Naive thymus-derived CD4-positive, alpha-beta T cell (primary cell): ENCODE results near the gene FBLN5. TPM values are rescaled to one million over a fixed set of nuclear protein-coding genes. Genes with fewer than 3 reads are reported as not detected.
"Not testable (repeated sequence)": the region's sequence is repeated elsewhere in the genome, so short reads cannot be mapped to it uniquely, and the experiment has no call there.

Experiments used
- ATAC-seq: fragments of 150-1000 bp; cut with Tn5 transposase; 2 replicates; pipeline ENCODE4 v1.10.0; 2021; ENCODE audit warnings: mild to moderate bottlenecking, moderate library complexity
- CTCF ChIA-PET: fragments of 350-600 bp; sonication (Branson Sonifier 250); formaldehyde crosslinking; loops from one replicate; lab custom pipeline; 2021; ENCODE audit warnings: antibody characterized with exemption; lab: Charles Lee
- POLR2A ChIA-PET: fragments of 350-600 bp; sonication (Branson Sonifier 250); formaldehyde crosslinking; loops from one replicate; lab custom pipeline; 2021; ENCODE audit warnings: antibody characterized with exemption, inconsistent platforms; lab: Charles Lee
- DNase-seq, 9 donors: peaks; one replicate each; pipeline versions ENCODE4 v3.0.0 to v3.0.0-alpha.2; 2020 to 2022; ENCODE audit warnings: mixed read lengths in 1 of 9
- H3K27ac ChIP-seq: one replicate; pipeline ENCODE4 v1.7.0; 2013; ENCODE audit warnings: mild to moderate bottlenecking, low read depth, low read length, moderate library complexity
- H3K27me3 ChIP-seq, 2 donors: one replicate each; pipeline ENCODE4 v1.7.0; 2013; ENCODE audit warnings: low read length in 2 of 2, mild to moderate bottlenecking in 2 of 2, moderate library complexity in 2 of 2; ENCODE audit not compliant: control insufficient read depth in 2 of 2, insufficient read depth in 2 of 2
- H3K36me3 ChIP-seq, 3 experiments: 1 replicate in 2 of 3; 2 replicates in 1 of 3; pipeline ENCODE4 v1.7.0; 2013; ENCODE audit warnings: low read length in 3 of 3, mild to moderate bottlenecking in 3 of 3, moderate library complexity in 1 of 3; ENCODE audit not compliant: insufficient read depth in 3 of 3, control insufficient read depth in 2 of 3
- H3K4me1 ChIP-seq, 2 donors: one replicate each; pipeline ENCODE4 v1.7.0; 2013; ENCODE audit warnings: low read length in 2 of 2, mild to moderate bottlenecking in 2 of 2, moderate library complexity in 1 of 2; ENCODE audit not compliant: control insufficient read depth in 2 of 2, insufficient read depth in 2 of 2
- H3K4me3 ChIP-seq: 2 replicates; pipeline ENCODE4 v1.7.0; 2013; ENCODE audit warnings: mild to moderate bottlenecking, low read length
- H3K9me3 ChIP-seq, 3 experiments: 1 replicate in 2 of 3; 2 replicates in 1 of 3; pipeline ENCODE4 v1.7.0; 2013; ENCODE audit warnings: low read length in 3 of 3; ENCODE audit not compliant: control insufficient read depth in 2 of 3
- H3K27ac Mint-ChIP-seq, 9 donors: one replicate each; pipeline ENCODE4 v1.8.0; 2020 to 2022; ENCODE audit warnings: mixed read lengths in 9 of 9, mild to moderate bottlenecking in 8 of 9, moderate library complexity in 5 of 9, inconsistent platforms in 2 of 9
- H3K27me3 Mint-ChIP-seq, 5 donors: one replicate each; pipeline ENCODE4 v1.8.0; 2021 to 2022; ENCODE audit warnings: mixed read lengths in 5 of 5, mild to moderate bottlenecking in 1 of 5
- H3K36me3 Mint-ChIP-seq, 5 donors: one replicate each; pipeline ENCODE4 v1.8.0; 2020 to 2022; ENCODE audit warnings: mixed read lengths in 5 of 5, mild to moderate bottlenecking in 3 of 5, inconsistent platforms in 1 of 5
- H3K4me1 Mint-ChIP-seq, 7 donors: one replicate each; pipeline ENCODE4 v1.8.0; 2020 to 2022; ENCODE audit warnings: mixed read lengths in 7 of 7, mild to moderate bottlenecking in 3 of 7, inconsistent platforms in 1 of 7
- H3K4me3 Mint-ChIP-seq, 10 donors: one replicate each; pipeline ENCODE4 v1.8.0; 2020 to 2022; ENCODE audit warnings: mild to moderate bottlenecking in 10 of 10, mixed read lengths in 10 of 10, moderate library complexity in 6 of 10, inconsistent platforms in 2 of 10
- H3K9me3 Mint-ChIP-seq, 11 donors: one replicate each; pipeline ENCODE4 v1.8.0; 2020 to 2022; ENCODE audit warnings: mixed read lengths in 11 of 11, mild to moderate bottlenecking in 4 of 11, inconsistent platforms in 1 of 11, moderate library complexity in 1 of 11
- intact Hi-C, 2 donors: fragments of 100-400 bp; cut with micrococcal nuclease; formaldehyde crosslinking; loops; one replicate each; pipeline ENCODE4 v1.15.1; 2023
- polyA plus RNA-seq, 2 donors: library from polyadenylated mRNA; unstranded; fragments of 300-500 nt; fragmentation: Illumina TruSeq; gene quantifications; one replicate each; pipeline ENCODE4 v1.2.3, GENCODE V29; 2021
- total RNA-seq, 6 experiments: library from RNA in 5 of 6; stranded (reverse) in 5 of 6; gene quantifications; 1 replicate in 5 of 6; 2 replicates in 1 of 6; pipeline ENCODE4 v1.2.3 and lab custom pipeline; 2021 to 2026

The FBLN5 gene
- total and polyA plus RNA-seq, 7 experiments from 2014 or later = 2.9 to 53.3 (median 10.7) TPM

DNA sequence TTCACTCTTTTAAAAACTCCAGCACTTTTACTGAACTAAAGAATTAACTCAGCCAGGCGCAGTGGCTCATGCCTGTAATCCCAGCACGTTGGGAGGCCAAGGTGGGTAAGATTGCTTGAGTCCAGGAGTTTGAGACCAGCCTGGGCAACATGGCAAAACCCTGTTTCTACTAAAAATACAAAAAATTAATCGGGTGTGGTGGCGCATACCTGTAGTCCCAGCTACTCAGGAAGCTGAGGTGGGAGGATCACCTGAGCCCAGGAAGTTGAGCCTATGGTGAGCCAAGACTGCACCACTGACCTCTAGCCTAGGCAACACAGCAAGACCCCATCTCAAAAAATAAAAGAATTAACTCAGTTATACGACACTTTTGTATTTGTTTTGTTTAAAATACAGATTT lies 49.8 kb downstream of the FBLN5 start:
- peak overlapping the region in 1 of 9 donors; percentile 49 for H3K27ac Mint-ChIP-seq
- not testable (repeated sequence) for DNase-seq, H3K9me3 ChIP-seq, ATAC-seq, H3K36me3 ChIP-seq, H3K9me3 Mint-ChIP-seq, H3K4me3 ChIP-seq, H3K27me3 ChIP-seq, H3K36me3 Mint-ChIP-seq, H3K27ac ChIP-seq, H3K27me3 Mint-ChIP-seq, H3K4me3 Mint-ChIP-seq
- ChIA-PET CTCF (interaction anchor here (0.6 to 1.8 kb wide), 6 partner anchors 14 to 437 kb away, joined by 3 to 9 read pairs (median 3); no protein-coding TSS in a partner anchor), POLR2A (interaction anchor here (1.1 to 3.0 kb wide), 5 partner anchors 13 to 63 kb away, joined by 3 to 27 read pairs (median 10); partner anchors contain the start of gene TC2N)
- H3K4me1 Mint-ChIP-seq = peaks cover 11 to 44% (median 26%) of the 10 kb centered on the region in 7 donors
- intact Hi-C loops = loop anchor here in 1 of 2 donors (10.0 kb wide), 1 partner anchor 63 kb away; no protein-coding TSS in a partner anchor
- H3K4me1 ChIP-seq = peaks cover 5 to 12% of the 10 kb centered on the region in 2 donors

DNA sequence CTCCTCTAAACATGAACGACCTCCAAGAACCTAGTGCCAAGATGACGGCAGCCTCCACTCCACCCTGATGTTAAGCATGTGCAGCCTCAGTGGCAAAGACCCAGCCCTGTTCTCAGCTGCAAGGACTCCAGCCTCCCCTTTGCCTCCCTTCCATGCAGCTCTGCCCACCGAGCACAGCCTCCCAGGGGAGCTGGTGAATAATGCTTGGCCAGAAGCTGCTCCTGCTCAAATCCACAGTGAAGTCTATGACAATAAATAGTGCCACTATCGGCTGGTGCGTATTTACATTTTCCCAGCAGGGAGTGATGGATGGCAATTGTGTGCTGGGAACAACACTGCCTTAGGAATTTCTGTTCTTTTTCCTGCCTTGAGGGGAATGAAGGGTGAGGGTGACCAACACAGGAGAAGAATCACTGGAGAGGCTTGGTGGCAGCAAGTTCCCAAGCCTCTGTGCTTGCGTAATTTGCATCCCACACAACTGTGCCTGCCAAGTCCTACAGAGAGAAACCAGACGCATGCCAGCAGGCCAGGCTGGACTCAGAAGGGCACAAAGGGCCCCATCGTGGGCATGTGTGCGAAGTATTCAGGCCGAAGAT lies 50.3 kb downstream of the FBLN5 start:
- POLR2A ChIA-PET = interaction anchor here (0.5 to 9.9 kb wide), 7 partner anchors 13 to 62 kb away, joined by 3 to 131 read pairs (median 5); partner anchors contain the start of gene TC2N
- H3K36me3 Mint-ChIP-seq = peaks cover 0 to 6% (median 0%) of the 10 kb centered on the region in 5 donors
- no peak for DNase-seq
- CTCF ChIA-PET = interaction anchor here (1.2 to 1.3 kb wide), 3 partner anchors 14 to 72 kb away, joined by 3 read pairs; no protein-coding TSS in a partner anchor
- intact Hi-C loops = loop anchor here in 1 of 2 donors (10.0 kb wide), 1 partner anchor 62 kb away; no protein-coding TSS in a partner anchor
- H3K27ac Mint-ChIP-seq = peak overlapping the region in 3 of 9 donors; percentile 2 to 49 (median 36)
- Histone ChIP-seq H3K27ac (no peak overlapping the region), H3K4me3 (no peak overlapping the region), H3K27me3 (no peaks in the 10 kb centered on the region), H3K36me3 (no peaks in the 10 kb centered on the region), H3K4me1 (peaks cover 5 to 17% of the 10 kb centered on the region in 2 donors), H3K9me3 (no peaks in the 10 kb centered on the region)
- H3K4me3 Mint-ChIP-seq = no peak overlapping the region
- no peaks in the 10 kb centered on the region for H3K27me3 Mint-ChIP-seq
- no peak for ATAC-seq
- H3K4me1 Mint-ChIP-seq = peaks cover 14 to 50% (median 31%) of the 10 kb centered on the region in 7 donors
- no peaks in the 10 kb centered on the region for H3K9me3 Mint-ChIP-seq

DNA sequence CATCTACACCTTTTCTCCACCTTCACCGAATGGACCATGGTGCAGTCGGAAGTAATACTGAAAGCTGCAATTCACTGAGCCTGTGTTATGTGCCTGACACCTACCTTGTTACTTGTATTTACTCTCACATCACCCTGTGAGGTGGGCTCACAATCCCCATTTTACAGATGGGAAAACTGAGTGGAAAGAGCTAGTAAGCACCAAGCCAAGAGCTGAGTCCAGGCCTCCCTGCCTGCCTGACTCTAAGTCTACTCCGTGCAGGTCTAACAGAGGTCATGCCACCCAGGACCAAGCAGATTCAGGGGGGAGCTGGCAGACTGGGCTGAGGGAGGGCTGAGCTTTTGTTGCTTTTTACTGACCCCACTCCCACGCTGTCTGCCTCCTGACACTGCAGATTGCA lies 51.1 kb downstream of the FBLN5 start:
- no peak overlapping the region for H3K27ac ChIP-seq
- no peak for DNase-seq
- H3K4me3 ChIP-seq = no peak overlapping the region
- Mint-ChIP-seq H3K36me3 (peaks cover 0 to 6% (median 0%) of the 10 kb centered on the region in 5 donors), H3K4me3 (no peak overlapping the region), H3K9me3 (no peaks in the 10 kb centered on the region), H3K27me3 (no peaks in the 10 kb centered on the region), H3K4me1 (peaks cover 15 to 57% (median 39%) of the 10 kb centered on the region in 7 donors), H3K27ac (peak overlapping the region in 5 of 9 donors; percentile 9 to 82 (median 22))
- ChIA-PET CTCF (interaction anchor here (0.8 to 1.3 kb wide), 4 partner anchors 15 to 247 kb away, joined by 3 read pairs; no protein-coding TSS in a partner anchor), POLR2A (interaction anchor here (0.5 to 9.9 kb wide), 11 partner anchors 22 to 388 kb away, joined by 3 to 131 read pairs (median 4); partner anchors contain the start of gene TC2N)
- H3K36me3 ChIP-seq = no peaks in the 10 kb centered on the region
- H3K9me3 ChIP-seq = no peaks in the 10 kb centered on the region
- H3K4me1 ChIP-seq = peaks cover 6 to 17% of the 10 kb centered on the region in 2 donors
- no peaks in the 10 kb centered on the region for H3K27me3 ChIP-seq
- intact Hi-C loops = loop anchor here in 1 of 2 donors (10.0 kb wide), 1 partner anchor 62 kb away; no protein-coding TSS in a partner anchor
- ATAC-seq = no peak

DNA sequence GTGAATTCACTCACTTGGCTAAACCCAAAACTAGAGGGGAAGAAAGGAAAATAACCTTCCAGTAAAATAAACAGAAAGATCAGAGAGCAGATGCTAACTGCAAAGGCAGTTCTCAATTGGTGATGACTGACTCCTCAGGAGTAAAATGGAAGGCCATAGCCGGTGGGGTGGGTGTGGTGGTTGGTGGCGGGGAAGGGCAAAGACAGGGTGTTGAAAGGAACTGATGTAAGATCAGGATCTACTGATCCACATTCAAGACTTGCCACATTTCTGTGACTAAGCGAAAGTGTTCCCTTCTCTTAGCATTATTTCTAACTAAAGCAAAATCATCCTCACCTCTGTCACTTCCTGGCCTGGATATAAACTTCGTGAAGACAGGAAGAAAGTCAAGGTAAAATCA lies 53.8 kb downstream of the FBLN5 start:
- DNase-seq = peak in 2 of 9 donors; percentile 18 to 24

DNA sequence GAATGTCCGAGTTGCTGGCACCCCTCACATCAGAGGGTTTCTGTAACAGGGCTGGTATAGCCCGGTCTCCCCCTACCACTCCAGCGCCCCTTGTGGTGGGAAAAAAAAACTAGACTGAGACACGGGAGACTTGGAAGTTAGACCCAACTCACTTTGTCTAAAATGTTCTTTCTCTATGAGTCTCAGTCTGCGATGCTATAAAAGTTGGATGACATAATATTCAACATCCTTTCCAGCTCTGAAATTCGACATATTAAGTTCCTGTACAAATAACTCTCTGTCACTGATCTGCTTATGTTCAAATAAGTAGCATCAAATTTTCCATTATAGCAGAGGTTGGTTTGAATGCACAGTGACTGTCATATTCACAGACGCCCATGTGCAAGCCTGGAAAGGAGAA lies 54.5 kb downstream of the FBLN5 start:
- H3K4me1 Mint-ChIP-seq = peaks cover 30 to 80% (median 68%) of the 10 kb centered on the region in 7 donors
- no peaks in the 10 kb centered on the region for H3K36me3 ChIP-seq
- peak overlapping the region in 3 of 10 donors; percentile 31 to 55 (median 38) for H3K4me3 Mint-ChIP-seq
- no peaks in the 10 kb centered on the region for H3K9me3 Mint-ChIP-seq
- H3K27ac Mint-ChIP-seq = peak overlapping the region; percentile 6 to 90 (median 72)
- ChIA-PET POLR2A (interaction anchor here (0.6 to 9.9 kb wide), 12 partner anchors 8 to 699 kb away, joined by 3 to 131 read pairs (median 4); partner anchors contain the start of gene TC2N), CTCF (interaction anchor here (0.6 to 1.2 kb wide), 8 partner anchors 8 to 243 kb away, joined by 3 to 5 read pairs (median 3); partner anchors contain the start of gene TC2N)
- no peak overlapping the region for H3K27ac ChIP-seq
- peak; percentile 48 for ATAC-seq
- H3K27me3 Mint-ChIP-seq = no peaks in the 10 kb centered on the region
- peak in 3 of 9 donors; percentile 19 to 38 (median 30) for DNase-seq
- peaks cover 35 to 37% of the 10 kb centered on the region in 2 donors for H3K4me1 ChIP-seq
- no peak overlapping the region for H3K4me3 ChIP-seq
- intact Hi-C loops = loop anchor here (5.0 to 10.0 kb wide), 2 partner anchors 58 to 176 kb away; no protein-coding TSS in a partner anchor
- H3K36me3 Mint-ChIP-seq = peaks cover 0 to 7% (median 0%) of the 10 kb centered on the region in 5 donors
- no peaks in the 10 kb centered on the region for H3K27me3 ChIP-seq
- H3K9me3 ChIP-seq = no peaks in the 10 kb centered on the region

More for the DNA sequence above, 53.8 kb downstream of the FBLN5 start:
- intact Hi-C loops = loop anchor here (5.0 to 10.0 kb wide), 2 partner anchors 59 to 176 kb away; no protein-coding TSS in a partner anchor
- ChIA-PET CTCF (interaction anchor here (0.8 to 1.1 kb wide), 4 partner anchors 8 to 244 kb away, joined by 3 read pairs; partner anchors contain the start of gene TC2N), POLR2A (interaction anchor here (0.7 to 9.9 kb wide), 10 partner anchors 9 to 64 kb away, joined by 3 to 131 read pairs (median 4); partner anchors contain the start of gene TC2N)
- H3K9me3 Mint-ChIP-seq = no peaks in the 10 kb centered on the region
- no peak overlapping the region for H3K27ac ChIP-seq
- H3K4me3 Mint-ChIP-seq = peak overlapping the region in 9 of 10 donors; percentile 17 to 65 (median 45)
- peak; percentile 57 for ATAC-seq
- H3K36me3 ChIP-seq = no peaks in the 10 kb centered on the region
- peaks cover 30 to 77% (median 65%) of the 10 kb centered on the region in 7 donors for H3K4me1 Mint-ChIP-seq
- H3K4me1 ChIP-seq = peaks cover 33 to 37% of the 10 kb centered on the region in 2 donors
- H3K27ac Mint-ChIP-seq = peak overlapping the region; percentile 38 to 90 (median 72)
- H3K4me3 ChIP-seq = no peak overlapping the region
- no peaks in the 10 kb centered on the region for H3K27me3 Mint-ChIP-seq
- H3K9me3 ChIP-seq = no peaks in the 10 kb centered on the region
- H3K27me3 ChIP-seq = no peaks in the 10 kb centered on the region
- H3K36me3 Mint-ChIP-seq = peaks cover 0 to 7% (median 0%) of the 10 kb centered on the region in 5 donors

DNA sequence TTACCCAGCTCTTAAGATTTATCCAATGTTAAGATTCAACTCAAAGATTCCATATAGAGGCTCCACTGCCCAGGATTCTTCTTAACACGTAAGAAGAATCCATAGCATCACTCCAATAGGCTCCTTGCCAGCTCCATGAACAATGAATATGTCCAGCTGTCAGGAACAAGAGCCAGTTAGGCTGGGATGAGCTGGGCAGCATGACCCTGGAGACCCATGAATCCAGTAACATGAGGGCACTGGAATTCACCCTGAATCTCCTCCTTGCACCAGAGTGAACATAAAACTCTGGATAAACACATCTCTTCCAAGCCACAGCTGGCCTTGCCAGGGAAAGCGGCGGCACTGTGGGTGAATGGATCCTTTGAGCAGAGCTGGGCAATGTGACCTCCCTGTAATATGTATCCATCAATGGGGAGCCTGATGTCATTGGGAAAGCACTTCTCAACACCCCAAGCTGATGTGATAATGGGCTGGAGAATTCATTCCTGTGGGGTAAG lies 55.7 kb downstream of the FBLN5 start:
- Mint-ChIP-seq H3K27me3 (no peaks in the 10 kb centered on the region), H3K4me1 (peaks cover 34 to 75% (median 63%) of the 10 kb centered on the region in 7 donors), H3K9me3 (no peaks in the 10 kb centered on the region), H3K4me3 (peak overlapping the region in 2 of 10 donors; percentile 30 to 72), H3K36me3 (peaks cover 0 to 6% (median 0%) of the 10 kb centered on the region in 5 donors), H3K27ac (peak overlapping the region; percentile 17 to 95 (median 80))
- H3K27ac ChIP-seq = no peak overlapping the region
- intact Hi-C loops = loop anchor here (5.0 to 10.0 kb wide), 2 partner anchors 57 to 174 kb away; no protein-coding TSS in a partner anchor
- DNase-seq = no peak
- H3K36me3 ChIP-seq = no peaks in the 10 kb centered on the region
- POLR2A ChIA-PET = interaction anchor here (0.7 to 9.9 kb wide), 10 partner anchors 10 to 176 kb away, joined by 3 to 131 read pairs (median 4); partner anchors contain the start of gene TC2N
- no peak for ATAC-seq
- H3K4me1 ChIP-seq = peaks cover 35 to 37% of the 10 kb centered on the region in 2 donors
- no peak overlapping the region for H3K4me3 ChIP-seq
- H3K9me3 ChIP-seq = no peaks in the 10 kb centered on the region
- H3K27me3 ChIP-seq = no peaks in the 10 kb centered on the region
- CTCF ChIA-PET = interaction anchor here (0.9 to 2.0 kb wide), 5 partner anchors 9 to 51 kb away, joined by 3 to 7 read pairs (median 4); no protein-coding TSS in a partner anchor
